Neural cell (in vitro differentiated cells): Measurements from ENCODE around the gene KATNAL1.

ENCODE experiments used
- CTCF ChIP-seq: fragments of 450-650 bp; IDR thresholded peaks from 2 replicates; pipeline ENCODE4 v1.5.1; 2014; ENCODE audit warnings: antibody characterized with exemption, mild to moderate bottlenecking, moderate library complexity; ENCODE audit not compliant: poor library complexity, severe bottlenecking
- EP300 ChIP-seq: fragments of 450-650 bp; conservative IDR thresholded peaks from 2 replicates; pipeline ENCODE4 v1.6.1; 2014; ENCODE audit warnings: antibody characterized with exemption, mild to moderate bottlenecking, moderate library complexity; ENCODE audit not compliant: poor library complexity, severe bottlenecking

DNA sequence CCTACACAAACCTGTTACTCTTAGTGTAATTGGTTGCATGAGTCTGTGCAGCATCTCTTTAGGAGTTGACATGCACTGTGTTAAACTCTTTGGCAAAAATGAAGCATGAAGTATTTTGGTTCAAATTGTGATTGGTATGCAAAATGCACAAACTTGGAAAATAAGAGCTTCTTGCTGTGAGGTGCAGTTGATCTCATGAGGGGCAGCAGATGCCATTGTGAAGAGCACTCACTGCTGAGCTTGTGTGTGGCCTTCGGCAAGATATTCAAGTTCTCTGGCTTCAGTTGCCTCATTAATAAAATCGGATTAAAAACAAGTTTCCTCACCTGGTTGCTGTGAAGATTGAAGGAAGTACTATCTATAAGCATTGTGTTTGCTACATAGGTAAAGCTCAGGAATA lies 142.3 kb downstream of the KATNAL1 start:
- TF ChIP-seq CTCF (no peak), EP300 (no peak)
